DMS 273 (cell line): Measurements from ENCODE around the gene LYRM2.

Experiments used
- DNase-seq: peaks from one replicate; lab custom pipeline; 2025; ENCODE audit not compliant: unreplicated experiment; lab: John Stamatoyannopoulos, UW

Gene LYRM2

DNA sequence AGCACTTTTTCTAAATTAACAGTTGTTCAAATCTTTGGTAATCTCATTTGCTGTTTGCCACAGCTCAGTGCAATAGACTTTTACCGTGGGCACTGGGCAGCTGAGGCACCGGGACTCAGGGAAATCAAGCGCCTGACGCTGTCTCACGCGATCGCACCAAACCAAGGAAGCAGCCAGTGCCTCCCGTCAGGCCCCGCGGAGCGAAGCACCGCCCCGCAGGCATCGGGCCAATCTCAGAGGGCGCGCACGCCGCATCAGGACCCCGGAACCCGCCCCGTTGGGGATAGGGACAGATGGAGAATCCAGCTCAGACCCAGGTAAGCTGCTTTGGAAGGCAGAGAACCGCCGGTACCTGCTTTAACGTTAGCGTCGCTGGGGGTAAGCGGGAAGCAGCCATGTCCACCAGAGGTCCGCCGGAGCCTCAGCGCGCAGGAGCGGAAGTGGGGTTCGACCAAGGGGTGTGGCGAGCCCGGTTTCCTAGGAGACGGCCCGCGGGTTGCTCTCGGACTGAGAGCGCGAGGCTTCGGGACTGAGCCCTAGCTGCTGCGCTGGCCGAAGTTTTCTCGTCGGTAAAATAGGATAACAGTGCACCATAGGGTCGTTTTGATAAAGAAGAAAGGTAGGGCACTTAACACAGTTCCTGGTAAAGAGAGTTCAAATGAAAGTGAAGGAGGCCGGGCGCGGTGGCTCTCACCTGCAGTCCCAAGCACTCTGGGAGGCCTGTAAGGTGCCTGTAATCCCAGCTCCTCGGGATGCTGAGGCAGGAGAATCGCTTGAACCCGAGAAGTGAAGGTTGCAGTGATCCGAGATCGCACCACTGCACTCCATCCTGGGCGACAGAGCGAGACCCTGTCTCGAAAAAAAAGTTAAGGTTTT is at the start of gene LYRM2:
LYRM2 (minus strand) TSS at position 428 of the 876 bp plus-strand sequence; CDS start at position 397, 31 bp downstream.
- DNase-seq = peak; percentile 98

DNA sequence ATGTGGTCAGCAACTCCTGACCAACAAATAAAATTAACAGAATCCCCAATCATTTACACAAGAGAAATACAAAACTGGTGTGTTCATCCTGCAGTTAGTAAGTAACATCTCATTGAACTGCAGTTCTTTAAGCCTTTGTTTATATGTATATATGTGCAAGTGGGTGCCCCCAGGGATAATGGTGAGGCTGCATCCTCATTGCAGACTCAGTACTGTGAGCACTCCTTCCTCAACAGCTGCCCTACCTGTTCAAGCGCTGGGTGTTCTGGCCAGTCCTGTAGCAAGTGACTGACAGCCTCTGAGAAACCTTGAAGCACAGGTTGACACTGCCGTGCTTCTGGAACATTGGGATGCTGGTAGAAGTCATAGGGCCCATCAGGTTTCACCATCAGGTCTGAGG is 49.8 kb upstream of the LYRM2 start:
- DNase-seq = no peak

DNA sequence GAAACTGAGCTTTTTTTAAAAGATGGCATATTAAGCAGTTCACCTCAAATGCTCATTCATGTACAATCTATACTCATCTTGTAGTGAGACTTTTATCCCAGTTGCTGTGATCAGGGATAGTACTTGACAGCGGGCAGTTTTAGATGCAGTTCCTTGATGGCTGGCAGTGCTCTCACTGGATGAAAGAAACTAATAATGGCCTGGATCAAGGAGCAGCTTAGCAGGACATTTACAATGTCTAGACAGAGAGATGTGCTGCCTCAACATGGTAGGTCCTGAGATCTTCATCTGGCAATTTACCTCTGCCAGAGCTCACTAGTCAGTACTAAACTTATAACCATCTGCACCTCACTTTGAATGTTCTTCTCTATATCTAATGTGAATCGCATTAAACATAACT is 46.8 kb upstream of the LYRM2 start:
- DNase-seq = no peak

- DNase-seq = no peak
These were observed 44.4 kb upstream of the LYRM2 start for GRCh38 chr6:89682991-89683390.

DNA sequence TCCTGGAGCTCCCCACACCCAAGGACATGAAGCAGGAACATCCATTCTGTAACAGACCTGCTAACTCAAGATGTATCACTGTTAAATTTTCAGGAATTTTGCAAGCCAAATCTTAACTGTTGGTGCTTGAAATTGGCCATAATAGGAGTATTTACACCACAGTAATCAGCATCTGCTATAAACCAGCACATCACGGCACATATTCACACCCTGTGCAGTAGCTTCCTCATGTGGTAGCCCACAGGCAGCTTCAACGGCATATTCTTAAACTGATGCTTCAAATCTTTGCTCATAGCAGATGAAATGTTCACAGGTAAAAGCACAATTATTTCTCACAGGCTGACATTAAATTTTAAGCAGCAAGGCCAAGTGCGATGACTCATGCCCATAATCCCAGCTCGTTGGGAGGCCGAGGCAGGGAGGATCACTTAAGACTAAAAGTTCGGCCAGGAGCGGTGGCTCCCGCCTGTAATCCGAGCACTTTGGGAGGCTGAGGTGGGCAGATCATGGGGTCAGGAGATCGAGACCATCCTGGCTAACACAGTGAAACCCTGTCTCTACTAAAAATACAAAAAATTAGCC is 43.5 kb upstream of the LYRM2 start:
- DNase-seq = no peak

- no peak for DNase-seq
These were observed 42.0 kb upstream of the LYRM2 start for GRCh38 chr6:89680551-89680950.

DNA sequence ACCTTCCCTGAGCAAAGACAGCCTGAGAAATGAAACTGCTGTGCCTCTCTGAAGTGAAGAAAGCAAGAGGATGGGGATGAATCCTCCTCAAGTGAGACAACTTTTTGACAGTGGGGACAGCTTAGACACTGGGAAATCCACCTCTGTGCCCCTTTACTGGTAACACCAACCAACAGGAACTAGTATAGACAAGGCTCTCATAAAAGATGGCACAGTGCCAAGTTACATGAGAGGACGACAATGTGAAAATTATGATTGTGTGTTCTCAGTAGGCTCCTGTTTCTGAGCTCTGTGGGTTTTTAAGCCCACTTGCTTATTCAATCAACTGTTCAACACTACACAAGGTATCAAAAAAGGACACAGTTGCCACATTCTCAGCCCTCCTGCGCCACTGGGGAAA is 41.6 kb upstream of the LYRM2 start:
- DNase-seq = no peak

DNA sequence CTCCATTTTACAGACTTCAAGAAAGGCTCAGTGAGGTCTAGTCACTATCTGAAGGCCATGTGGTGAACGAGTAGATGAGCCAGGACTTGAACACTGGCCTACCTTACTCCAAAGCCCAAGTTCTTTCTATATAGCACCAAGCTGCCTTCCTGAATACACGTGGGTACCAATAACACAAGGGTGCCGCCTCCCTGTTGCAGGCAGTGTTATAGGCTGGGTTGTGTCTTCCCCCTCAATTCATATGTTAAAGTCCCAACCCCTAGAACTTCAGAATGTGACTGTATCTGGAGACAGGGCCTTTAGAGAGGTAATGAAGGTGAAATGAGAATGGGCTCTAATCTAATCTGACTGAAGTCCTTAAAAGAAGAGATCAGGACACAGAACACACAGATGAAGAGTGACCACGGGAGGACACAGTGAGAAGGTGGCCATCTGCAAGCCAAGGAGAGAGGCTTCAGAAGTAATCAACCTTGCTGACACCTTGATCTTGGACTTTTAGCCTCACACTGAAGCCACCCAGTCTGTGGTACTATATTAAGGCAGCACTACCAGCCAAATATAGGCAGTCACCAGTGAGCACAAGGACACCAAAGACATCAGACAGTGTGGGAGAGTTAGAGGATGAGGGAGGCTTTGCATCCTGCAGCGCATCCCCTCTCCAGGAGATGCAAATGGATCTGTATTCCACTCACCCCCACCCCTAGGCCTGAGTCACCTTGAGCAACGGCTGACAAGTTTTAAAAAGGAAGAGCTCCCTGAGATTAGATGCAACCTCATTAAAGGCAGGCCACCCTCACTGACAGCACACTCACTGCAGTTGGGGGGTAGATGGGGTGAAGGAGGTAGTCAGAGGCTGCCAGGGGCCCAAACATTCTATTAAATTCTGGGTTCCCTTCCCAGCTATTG is 40.9 kb upstream of the LYRM2 start:
- no peak for DNase-seq

DNA sequence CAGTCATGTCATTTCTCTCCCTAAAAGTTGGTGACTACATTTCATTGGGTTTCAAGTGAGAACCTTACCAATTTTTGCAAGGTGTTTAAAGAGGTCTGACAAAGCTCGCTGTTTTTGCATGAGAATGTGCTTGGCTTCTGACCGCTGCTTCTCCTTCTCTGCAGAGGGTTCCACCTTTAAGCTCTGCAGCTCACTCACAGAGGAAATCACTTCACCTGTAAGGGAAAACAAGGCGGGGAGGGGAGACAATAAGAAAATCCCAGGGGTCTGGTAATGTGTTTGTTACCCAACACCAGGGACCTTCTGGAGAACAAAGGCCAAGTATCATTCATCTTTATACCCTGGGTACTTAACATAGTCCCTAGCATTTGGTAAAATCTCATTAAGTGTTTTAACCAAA is 40.0 kb upstream of the LYRM2 start:
- no peak for DNase-seq

GRCh38 chr6:89675949-89676748 is 37.6 kb upstream of the LYRM2 start:
- no peak for DNase-seq

GRCh38 chr6:89670935-89671565 is 32.5 kb upstream of the LYRM2 start:
- no peak for DNase-seq

DNA sequence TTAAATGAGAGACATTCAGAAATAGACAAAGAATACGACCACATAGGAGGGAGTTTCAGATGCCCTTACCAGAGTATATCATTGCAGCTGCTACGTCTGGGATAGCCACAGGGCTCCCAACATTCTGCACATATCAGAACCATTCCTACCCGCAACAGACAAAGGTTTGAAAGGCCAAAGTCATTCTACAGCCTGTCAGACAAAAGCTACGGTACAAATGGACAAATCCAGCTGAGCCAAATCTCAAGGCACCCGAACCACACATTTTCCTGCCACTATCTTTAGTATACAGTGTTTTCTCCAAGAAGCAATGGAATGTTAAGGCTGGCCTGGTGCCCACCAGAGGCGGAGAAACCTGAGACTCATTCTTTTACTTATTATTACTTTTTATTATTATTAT is 30.5 kb upstream of the LYRM2 start:
- DNase-seq = no peak

DNA sequence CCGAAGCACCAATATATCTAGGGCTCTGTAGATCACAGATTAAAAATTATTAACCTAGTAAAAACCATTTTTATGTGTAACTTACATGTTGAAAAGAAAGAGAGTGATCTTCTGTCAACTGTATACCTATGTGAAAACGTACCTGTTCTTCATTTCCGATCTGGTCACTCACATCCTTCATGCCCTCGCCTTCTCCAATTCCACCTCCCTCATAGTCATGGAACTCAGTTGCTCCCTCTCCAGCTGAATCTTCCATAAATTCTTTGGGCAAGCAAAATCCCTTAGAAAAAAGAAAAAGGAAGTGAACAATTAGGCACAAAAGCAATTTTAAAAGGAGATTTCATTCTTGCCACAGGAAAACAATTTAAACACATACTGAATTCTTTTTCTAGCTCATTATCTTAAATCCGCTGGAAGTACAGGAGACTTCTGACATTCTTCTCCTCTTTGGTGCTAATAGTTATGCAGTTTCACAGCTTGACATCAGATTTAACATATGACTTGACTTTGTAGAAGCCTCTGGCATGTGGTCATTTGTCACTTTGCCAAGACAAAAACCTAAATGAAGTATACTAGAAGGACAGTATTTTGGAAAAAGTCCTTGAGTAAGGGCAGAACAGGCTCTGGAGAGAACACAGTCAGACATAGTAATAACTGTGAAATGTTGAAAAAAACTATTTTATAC is 29.5 kb upstream of the LYRM2 start:
- peak; percentile 19 for DNase-seq

GRCh38 chr6:89662659-89663223 is 24.2 kb upstream of the LYRM2 start:
- DNase-seq = no peak

- DNase-seq = no peak
These were observed 23.0 kb upstream of the LYRM2 start for GRCh38 chr6:89661559-89661958.

GRCh38 chr6:89660981-89661380 is 22.4 kb upstream of the LYRM2 start:
- no peak for DNase-seq

DNA sequence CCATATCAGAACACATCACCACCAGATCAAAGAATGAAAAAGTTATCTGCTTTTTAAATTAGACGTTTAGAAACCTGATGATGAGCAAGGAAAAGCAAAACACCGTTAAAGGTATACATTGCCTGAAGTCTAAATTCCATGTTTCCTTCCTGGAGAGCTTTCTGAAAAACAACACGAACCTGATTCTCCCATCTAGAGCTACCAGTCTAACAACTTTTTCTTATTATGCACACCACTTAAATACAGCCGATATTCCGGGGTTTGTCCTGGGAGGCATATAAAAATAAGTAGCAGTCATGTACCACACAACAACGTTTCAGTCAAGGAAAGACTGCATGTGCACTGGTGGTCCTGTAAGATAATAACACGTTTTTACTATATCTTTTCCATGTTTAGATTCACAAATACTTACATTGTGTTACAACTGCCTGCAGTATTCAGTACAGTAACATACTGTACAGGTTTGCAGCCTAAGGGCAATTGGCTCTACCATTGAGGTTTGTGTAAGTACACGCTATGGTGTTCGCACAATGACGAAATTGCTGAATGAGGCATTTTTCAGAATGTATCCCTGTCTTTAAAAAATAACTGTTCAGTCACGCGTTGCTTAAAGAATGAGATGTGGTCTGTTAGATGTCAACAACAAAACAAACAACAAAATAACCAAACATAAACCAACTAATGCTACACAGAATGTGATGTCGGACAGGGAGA is 19.1 kb upstream of the LYRM2 start:
- no peak for DNase-seq

DNA sequence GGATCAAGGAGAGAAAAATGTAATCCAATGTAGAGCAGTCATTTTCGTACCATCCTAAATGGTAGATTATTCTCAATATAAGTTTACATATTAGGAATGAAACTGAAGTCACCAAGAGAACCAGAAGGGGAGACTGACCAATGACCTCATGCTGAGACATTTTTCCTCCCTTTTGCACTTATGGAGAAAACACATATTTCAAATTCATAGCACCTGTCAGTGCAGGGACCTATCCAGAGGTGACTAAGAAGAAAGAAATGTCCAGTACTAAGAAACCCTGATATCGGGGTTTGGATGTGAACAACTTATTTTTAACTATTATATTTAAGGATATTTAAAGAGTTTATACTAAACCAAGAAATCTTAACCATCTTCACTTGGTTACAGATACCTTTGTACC is 16.6 kb upstream of the LYRM2 start:
- DNase-seq = no peak

GRCh38 chr6:89650579-89650978 is 12.0 kb upstream of the LYRM2 start:
- no peak for DNase-seq
